Activated CD4-positive, alpha-beta memory T cell treated with anti-CD3 and anti-CD28 coated beads, Interleukin-2, amount 10 ng/mL, durations not matched to agents 7 days and 5 days (primary cell): ENCODE data around the gene TAX1BP1. TPM values are rescaled to one million over a fixed set of nuclear protein-coding genes. Genes with fewer than 3 reads are reported as not detected.

Source experiments
- CTCF ChIA-PET: fragments of 350-600 bp; sonication (Branson Sonifier 250); formaldehyde crosslinking; loops from one replicate; lab custom pipeline; 2021; ENCODE audit warnings: antibody characterized with exemption, inconsistent platforms; lab: Charles Lee
- POLR2A ChIA-PET: fragments of 350-600 bp; sonication (Branson Sonifier 250); formaldehyde crosslinking; loops from one replicate; lab custom pipeline; 2021; ENCODE audit warnings: antibody characterized with exemption; lab: Charles Lee
- DNase-seq: peaks from one replicate; pipeline ENCODE4 v3.0.0-alpha.2; 2020
- H3K27ac Mint-ChIP-seq: one replicate; pipeline ENCODE4 v1.8.0; 2021; ENCODE audit warnings: mild to moderate bottlenecking, mixed read lengths
- H3K27me3 Mint-ChIP-seq: one replicate; pipeline ENCODE4 v1.8.0; 2021; ENCODE audit warnings: mixed read lengths
- H3K36me3 Mint-ChIP-seq: one replicate; pipeline ENCODE4 v1.8.0; 2021; ENCODE audit warnings: low read depth, mixed read lengths
- H3K4me1 Mint-ChIP-seq: one replicate; pipeline ENCODE4 v1.8.0; 2021; ENCODE audit warnings: mixed read lengths
- H3K4me3 Mint-ChIP-seq: one replicate; pipeline ENCODE4 v1.8.0; 2021; ENCODE audit warnings: mild to moderate bottlenecking, mixed read lengths
- H3K9me3 Mint-ChIP-seq: one replicate; pipeline ENCODE4 v1.8.0; 2021; ENCODE audit warnings: mixed read lengths
- total RNA-seq, 2 experiments: library from RNA; stranded (reverse); gene quantifications; one replicate each; pipeline ENCODE4 v1.2.3, GENCODE V29; 2021

Gene TAX1BP1
- total RNA-seq: 10 to 100 TPM; 76.5 to 80.0 TPM

DNA sequence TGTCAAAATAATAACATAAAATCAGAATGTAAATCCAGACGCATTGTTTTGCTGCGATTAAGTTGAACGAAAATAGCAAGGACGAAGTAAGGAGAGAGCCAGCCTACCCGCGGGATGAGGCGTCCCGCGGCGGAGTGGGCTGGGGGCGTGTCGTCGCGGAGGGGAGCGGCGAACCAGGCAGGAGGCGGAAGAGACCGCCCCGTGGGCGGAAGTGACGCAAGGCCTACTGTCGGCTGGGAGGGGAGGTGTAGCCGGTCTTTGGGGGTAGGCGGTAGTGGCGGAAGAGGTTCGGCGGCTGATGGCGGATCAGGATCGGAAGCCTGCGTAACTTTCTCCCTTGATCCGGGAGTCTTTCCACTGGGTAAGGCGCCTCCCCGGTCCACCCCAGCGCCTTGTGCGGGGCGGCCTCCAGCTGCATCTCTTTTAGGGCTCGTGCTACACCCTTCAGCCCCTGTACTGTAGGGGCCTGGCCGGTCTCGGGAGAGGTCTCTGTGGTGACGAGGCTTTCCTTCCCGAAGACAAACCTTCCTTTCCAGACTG lies at the start of gene TAX1BP1:
Gene TAX1BP1, plus strand, starts transcription at position 254 of the 540 bp plus-strand sequence. CDS start 8,363 bp downstream, outside the sequence.
- Mint-ChIP-seq H3K27me3 (no peaks in the 10 kb centered on the region), H3K4me3 (peak within 1 kb of the TSS; percentile 97), H3K36me3 (peaks cover 10% of the 10 kb centered on the region), H3K9me3 (no peaks in the 10 kb centered on the region), H3K27ac (peak within 1 kb of the TSS; percentile 99), H3K4me1 (peaks cover 39% of the 10 kb centered on the region)
- DNase-seq: peak; percentile 94
- CTCF ChIA-PET: interaction anchor here (1.0 to 1.5 kb wide), 3 partner anchors 35 to 316 kb away, joined by 3 to 5 read pairs (median 4); no protein-coding TSS in a partner anchor
- POLR2A ChIA-PET: interaction anchor here (0.9 to 3.7 kb wide), 9 partner anchors 9 to 412 kb away, joined by 3 to 54 read pairs (median 4); partner anchors contain the start of gene HIBADH

DNA sequence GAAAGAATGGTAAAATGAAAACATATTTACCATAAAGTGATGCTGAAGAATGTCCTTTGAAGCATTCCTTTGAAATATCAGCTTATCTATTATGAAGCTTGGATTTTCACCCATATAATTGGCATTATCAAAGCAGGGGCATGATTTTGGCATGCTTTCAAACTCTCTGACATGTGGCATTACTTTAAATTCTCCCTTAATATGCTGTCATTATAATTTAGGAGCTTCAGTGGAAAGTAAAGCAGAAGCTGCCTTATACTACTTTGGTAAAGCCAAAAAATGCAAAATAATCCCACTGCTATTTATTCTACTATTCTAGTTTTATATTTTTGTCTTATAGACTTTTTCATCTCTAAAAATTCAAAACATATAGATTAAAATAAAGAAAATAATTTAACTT lies 49.3 kb upstream of the TAX1BP1 start:
- Mint-ChIP-seq H3K4me1 (no peaks in the 10 kb centered on the region), H3K9me3 (no peaks in the 10 kb centered on the region), H3K4me3 (no peak overlapping the region), H3K36me3 (no peaks in the 10 kb centered on the region), H3K27me3 (peaks cover 13% of the 10 kb centered on the region), H3K27ac (no peak overlapping the region)
- CTCF ChIA-PET: interaction anchor here (0.6 to 1.5 kb wide), 3 partner anchors 84 to 200 kb away, joined by 3 to 4 read pairs (median 3); no protein-coding TSS in a partner anchor
- POLR2A ChIA-PET: no interaction called here
- no peak for DNase-seq

DNA sequence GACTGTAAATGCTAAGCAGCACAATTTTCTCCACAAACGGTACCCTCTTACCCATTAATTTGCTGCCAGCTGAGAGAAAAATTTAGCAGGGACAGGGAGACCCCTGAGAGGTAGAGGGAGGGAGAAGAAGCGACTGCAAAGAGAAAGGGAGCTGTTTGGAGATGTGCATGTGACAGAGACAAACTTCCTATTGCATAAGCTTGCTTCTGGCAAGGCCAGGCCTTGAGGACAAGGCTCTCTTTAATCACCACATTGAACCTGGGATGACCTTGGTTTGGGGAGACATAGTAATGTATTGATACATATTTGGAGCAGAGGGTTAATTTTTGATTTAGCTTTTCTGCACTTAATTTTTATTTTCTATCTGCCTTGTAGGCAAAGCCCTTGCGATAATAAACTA lies 46.2 kb upstream of the TAX1BP1 start:
- Mint-ChIP-seq H3K9me3 (no peaks in the 10 kb centered on the region), H3K4me1 (peaks cover 5% of the 10 kb centered on the region), H3K4me3 (no peak overlapping the region), H3K27ac (no peak overlapping the region), H3K27me3 (peaks cover 6% of the 10 kb centered on the region), H3K36me3 (no peaks in the 10 kb centered on the region)
- DNase-seq: no peak
- CTCF ChIA-PET: no interaction called here
- POLR2A ChIA-PET: interaction anchor here (0.6 kb wide), 1 partner anchor 103 kb away, joined by 3 read pairs; no protein-coding TSS in a partner anchor

DNA sequence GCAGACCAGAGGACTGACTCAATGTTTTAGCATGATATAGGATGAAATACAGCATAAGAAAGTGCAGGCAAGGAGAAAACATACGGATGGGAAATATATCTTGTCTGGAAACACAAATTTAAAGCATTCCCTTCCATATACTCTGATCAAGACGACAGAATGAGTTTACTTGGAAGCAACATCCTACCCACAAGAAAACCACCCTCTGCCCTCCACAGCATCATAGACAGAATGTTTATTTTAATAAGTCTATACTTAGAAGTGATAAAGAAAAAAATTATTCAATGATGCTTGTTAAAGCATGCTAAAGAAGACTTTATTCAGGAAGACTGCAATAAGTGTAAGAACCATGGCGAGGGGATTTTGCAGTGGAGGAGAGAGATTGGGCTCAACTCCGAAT lies 44.9 kb upstream of the TAX1BP1 start:
- Mint-ChIP-seq H3K9me3 (no peaks in the 10 kb centered on the region), H3K4me1 (peaks cover 5% of the 10 kb centered on the region), H3K4me3 (no peak overlapping the region), H3K27ac (no peak overlapping the region), H3K36me3 (no peaks in the 10 kb centered on the region), H3K27me3 (peaks cover 2% of the 10 kb centered on the region)
- CTCF ChIA-PET: no interaction called here
- DNase-seq: no peak
- POLR2A ChIA-PET: no interaction called here

DNA sequence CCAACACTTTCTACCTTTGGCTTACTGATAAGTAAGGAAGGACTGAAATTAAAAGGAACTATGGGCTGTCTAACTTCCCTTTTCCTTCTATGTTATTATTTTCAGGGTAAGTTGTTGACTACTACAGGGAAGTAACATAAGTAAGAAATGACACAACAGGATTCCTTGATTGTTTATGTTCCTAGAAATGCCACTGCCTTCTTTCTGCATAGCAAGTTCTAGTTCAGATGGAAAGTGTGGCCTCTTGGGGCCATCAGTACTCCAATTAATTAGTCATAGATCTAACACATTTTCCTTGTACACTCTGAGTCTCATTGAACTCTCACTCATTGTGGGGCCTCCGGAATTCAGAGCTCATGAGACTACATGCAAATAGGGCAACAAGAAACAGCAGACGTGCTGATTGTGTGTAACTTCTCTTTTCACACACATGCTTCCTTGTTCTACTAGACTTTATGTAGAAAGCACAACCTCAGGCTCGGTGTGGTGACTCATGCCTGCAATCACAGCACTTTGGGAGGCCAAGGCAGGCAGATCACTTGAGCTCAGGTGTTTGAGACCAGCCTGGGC lies 42.0 kb upstream of the TAX1BP1 start:
- CTCF ChIA-PET: interaction anchor here (0.5 to 1.4 kb wide), 2 partner anchors 10 to 913 kb away, joined by 3 read pairs; no protein-coding TSS in a partner anchor
- H3K4me1 Mint-ChIP-seq: peaks cover 5% of the 10 kb centered on the region
- no peaks in the 10 kb centered on the region for H3K36me3 Mint-ChIP-seq
- H3K4me3 Mint-ChIP-seq: no peak overlapping the region
- no peaks in the 10 kb centered on the region for H3K9me3 Mint-ChIP-seq
- POLR2A ChIA-PET: no interaction called here
- peaks cover 3% of the 10 kb centered on the region for H3K27me3 Mint-ChIP-seq
- H3K27ac Mint-ChIP-seq: no peak overlapping the region
- peak; percentile 26 for DNase-seq

DNA sequence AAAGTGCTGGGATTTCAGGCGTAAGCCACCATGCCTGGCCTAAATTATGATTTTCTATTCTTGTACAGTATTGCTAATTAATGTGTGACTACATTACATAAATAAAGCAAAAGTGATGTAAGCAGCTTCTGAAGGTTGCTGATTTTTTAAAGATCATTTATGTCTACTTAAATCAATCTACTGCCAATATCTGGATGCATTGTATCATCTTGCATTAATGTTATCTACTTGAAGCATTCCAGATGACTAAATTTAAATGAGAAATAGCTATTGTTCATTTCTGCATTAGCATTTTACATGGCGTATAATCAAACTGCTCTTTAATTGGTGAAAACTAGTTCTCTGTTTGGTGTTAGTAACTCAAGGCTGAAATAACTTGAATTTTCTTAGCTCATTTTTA lies 40.2 kb upstream of the TAX1BP1 start:
- CTCF ChIA-PET: no interaction called here
- Mint-ChIP-seq H3K27ac (no peak overlapping the region), H3K9me3 (no peaks in the 10 kb centered on the region), H3K27me3 (peaks cover 4% of the 10 kb centered on the region), H3K4me3 (no peak overlapping the region), H3K36me3 (no peaks in the 10 kb centered on the region), H3K4me1 (peaks cover 5% of the 10 kb centered on the region)
- no peak for DNase-seq
- POLR2A ChIA-PET: no interaction called here

DNA sequence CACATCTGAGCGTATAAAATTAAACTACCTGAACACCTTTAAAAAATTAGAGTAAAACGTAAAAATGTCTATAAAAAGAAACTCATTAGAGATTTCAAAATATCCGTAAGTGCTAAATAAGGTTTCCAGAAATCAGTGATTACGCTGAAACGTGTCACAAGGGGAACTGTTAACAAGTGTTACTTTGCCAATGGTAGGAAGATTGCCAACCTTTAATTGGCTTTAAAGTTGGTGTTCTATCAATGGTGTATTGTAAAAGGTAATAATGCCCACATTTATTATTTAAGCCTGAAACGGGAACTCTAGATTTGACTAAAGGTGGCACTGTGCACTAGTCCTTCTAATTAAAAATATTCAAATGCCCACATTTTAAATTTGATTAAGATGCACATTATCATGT lies 39.5 kb upstream of the TAX1BP1 start:
- Mint-ChIP-seq H3K4me1 (peaks cover 5% of the 10 kb centered on the region), H3K9me3 (no peaks in the 10 kb centered on the region), H3K36me3 (no peaks in the 10 kb centered on the region), H3K27me3 (peaks cover 10% of the 10 kb centered on the region), H3K27ac (no peak overlapping the region), H3K4me3 (no peak overlapping the region)
- no peak for DNase-seq
- ChIA-PET CTCF (no interaction called here), POLR2A (no interaction called here)

DNA sequence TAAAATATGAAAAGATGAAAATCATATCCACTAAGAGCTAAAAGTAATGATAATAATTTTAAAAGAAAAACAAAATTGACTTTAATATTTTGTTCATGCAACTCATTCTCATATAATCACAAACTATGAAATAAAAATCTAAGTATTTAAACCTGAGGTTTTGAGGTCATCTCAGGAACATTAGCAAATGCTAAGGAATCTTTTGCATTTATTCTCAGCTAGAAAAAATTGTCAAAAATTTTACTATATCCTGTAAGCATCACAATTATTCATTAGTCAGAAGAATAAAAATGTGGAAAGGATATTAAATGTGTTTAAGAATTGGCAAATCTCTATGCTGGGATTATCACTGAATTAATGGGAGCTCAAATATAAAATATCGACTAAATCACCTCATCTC lies 36.8 kb upstream of the TAX1BP1 start:
- H3K9me3 Mint-ChIP-seq: no peaks in the 10 kb centered on the region
- no peak overlapping the region for H3K4me3 Mint-ChIP-seq
- H3K27me3 Mint-ChIP-seq: peaks cover 10% of the 10 kb centered on the region
- H3K27ac Mint-ChIP-seq: no peak overlapping the region
- peaks cover under 1% of the 10 kb centered on the region for H3K4me1 Mint-ChIP-seq
- CTCF ChIA-PET: interaction anchor here (0.9 kb wide), 1 partner anchor 16 kb away, joined by 3 read pairs; no protein-coding TSS in a partner anchor
- DNase-seq: no peak
- no peaks in the 10 kb centered on the region for H3K36me3 Mint-ChIP-seq
- POLR2A ChIA-PET: no interaction called here

DNA sequence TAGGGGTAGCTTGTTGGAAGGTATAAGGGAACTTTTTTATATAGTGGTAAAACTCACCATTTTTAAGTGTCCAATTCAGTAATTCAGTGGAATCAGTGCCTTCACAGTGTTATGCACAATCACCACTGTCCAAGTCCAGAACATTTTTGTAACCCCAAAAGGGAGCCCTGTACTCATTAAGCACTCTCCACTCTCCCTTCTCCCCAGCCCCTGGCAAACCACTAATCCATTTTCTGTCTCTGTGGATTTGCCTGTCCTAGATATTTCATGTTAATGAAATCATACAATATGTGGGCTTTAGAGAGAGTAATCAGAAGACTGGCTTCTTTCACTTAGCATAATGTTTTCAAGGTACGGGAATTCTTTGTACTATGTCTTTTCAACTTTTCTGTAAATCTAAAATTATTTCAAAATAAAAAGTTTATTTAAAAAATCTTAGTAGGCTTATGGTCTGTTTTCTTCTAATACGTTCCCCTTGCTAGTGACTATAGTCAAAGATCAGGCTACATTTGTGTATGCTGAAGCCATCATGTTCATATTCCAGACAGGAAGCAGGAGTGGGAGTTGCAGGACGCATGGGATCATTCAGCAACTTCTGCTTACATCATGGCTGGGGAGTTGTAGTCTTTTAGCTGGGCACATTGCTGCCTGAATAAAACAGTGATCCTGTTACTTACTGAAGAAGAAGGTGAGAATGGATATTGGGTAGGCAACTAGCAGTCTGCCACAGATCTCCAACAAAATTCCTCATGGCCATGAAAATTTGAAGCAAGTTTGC lies 35.4 kb upstream of the TAX1BP1 start:
- ChIA-PET CTCF (interaction anchor here (0.7 kb wide), 1 partner anchor 417 kb away, joined by 3 read pairs; no protein-coding TSS in a partner anchor), POLR2A (no interaction called here)
- Mint-ChIP-seq H3K27ac (no peak overlapping the region), H3K9me3 (no peaks in the 10 kb centered on the region), H3K4me1 (peaks cover 8% of the 10 kb centered on the region), H3K36me3 (no peaks in the 10 kb centered on the region), H3K4me3 (no peak overlapping the region), H3K27me3 (peaks cover 10% of the 10 kb centered on the region)
- DNase-seq: no peak

DNA sequence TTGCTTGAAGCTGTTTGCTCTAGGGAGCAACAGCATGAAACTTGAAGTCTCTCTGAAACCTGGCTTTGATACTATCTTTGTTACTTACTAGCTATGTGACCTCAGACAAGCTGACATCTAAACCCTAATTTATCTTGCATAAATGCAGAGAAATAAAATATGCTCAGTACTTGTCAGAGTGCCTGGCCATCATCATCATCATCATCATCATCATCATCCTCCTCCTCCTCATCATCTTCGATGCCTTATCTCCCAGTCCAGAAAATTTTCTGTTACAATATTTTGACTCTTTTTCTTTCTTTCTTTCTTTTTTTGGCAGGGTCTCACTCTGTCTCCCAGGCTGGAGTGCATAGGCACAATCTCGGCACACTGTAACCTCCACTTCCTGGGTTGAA lies 34.8 kb upstream of the TAX1BP1 start:
- Mint-ChIP-seq H3K4me3 (no peak overlapping the region), H3K4me1 (peaks cover 12% of the 10 kb centered on the region), H3K27ac (no peak overlapping the region), H3K9me3 (no peaks in the 10 kb centered on the region), H3K27me3 (peaks cover 10% of the 10 kb centered on the region), H3K36me3 (no peaks in the 10 kb centered on the region)
- ChIA-PET CTCF (no interaction called here), POLR2A (no interaction called here)
- no peak for DNase-seq

DNA sequence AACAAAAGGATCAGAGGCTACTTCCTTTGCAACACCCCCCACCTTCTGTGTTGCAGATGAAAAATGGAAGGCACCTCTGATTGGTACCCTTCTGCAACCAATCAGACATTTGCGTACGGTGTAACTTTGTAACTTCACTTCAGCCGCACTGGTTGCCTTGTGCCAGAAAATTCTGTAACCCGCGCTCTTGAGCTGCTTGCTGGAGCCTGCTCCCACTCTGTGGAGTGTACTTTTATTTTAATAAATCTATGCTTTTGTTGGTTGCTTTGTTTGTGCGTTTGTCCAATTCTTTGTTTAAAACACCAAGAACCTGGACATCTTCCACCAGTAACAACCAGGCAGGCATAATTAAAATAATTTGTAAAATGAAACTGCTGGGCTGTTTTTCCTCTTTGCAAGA lies 31.5 kb upstream of the TAX1BP1 start:
- Mint-ChIP-seq H3K36me3 (no peaks in the 10 kb centered on the region), H3K27ac (no peak overlapping the region), H3K27me3 (peaks cover 7% of the 10 kb centered on the region), H3K9me3 (no peaks in the 10 kb centered on the region), H3K4me1 (peaks cover 12% of the 10 kb centered on the region), H3K4me3 (no peak overlapping the region)
- CTCF ChIA-PET: interaction anchor here (0.6 kb wide), 1 partner anchor 389 kb away, joined by 3 read pairs; no protein-coding TSS in a partner anchor
- no peak for DNase-seq
- POLR2A ChIA-PET: no interaction called here

DNA sequence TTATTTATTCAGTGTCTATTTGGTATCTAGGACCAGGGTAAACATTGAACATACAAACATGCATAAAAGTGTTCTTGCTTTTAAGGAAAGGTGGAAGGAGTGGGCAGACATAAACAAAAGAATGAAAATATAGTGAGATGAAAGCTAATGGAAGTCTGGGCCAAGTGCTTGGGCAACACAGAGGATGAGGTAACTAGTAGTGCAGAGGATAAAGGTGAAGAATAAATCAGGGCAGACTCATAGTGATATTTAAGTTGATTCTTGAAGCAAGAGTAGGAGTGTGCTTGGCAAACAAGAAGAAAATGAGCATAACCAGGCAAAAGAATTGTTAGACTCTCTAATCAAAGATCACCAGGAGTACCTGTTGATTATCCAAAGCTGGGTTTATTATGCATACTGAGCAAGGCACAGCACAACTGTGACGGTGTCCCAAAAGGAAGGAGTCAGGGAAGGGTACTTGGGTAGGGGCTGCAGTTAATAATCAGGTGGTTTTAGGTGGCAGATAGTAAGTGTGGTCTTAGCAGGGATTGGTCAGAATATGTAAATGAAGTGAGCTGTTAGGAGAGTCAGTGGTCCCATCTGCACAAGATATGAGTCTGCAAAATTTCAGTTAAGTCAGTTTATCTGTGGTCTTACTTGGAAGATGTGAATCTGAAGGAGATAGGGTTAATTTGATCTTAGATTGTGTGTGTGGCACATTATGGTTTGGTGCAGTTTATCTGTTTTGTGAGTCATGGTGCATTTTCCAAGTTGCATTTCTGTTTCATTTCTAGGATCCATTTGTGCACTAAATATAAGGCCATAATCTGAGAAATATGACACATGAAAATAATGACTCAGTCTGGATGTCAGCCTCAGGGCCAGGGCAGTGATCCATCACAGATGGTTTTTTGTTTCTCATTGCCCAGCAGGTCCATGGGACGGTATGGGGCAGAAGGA lies 30.6 kb upstream of the TAX1BP1 start:
- DNase-seq: no peak
- ChIA-PET POLR2A (interaction anchor here (1.0 kb wide), 1 partner anchor 31 kb away, joined by 3 read pairs; no protein-coding TSS in a partner anchor), CTCF (interaction anchor here (0.6 kb wide), 1 partner anchor 388 kb away, joined by 3 read pairs; no protein-coding TSS in a partner anchor)
- Mint-ChIP-seq H3K27me3 (peaks cover 7% of the 10 kb centered on the region), H3K9me3 (no peaks in the 10 kb centered on the region), H3K4me3 (no peak overlapping the region), H3K4me1 (peaks cover 12% of the 10 kb centered on the region), H3K36me3 (no peaks in the 10 kb centered on the region), H3K27ac (no peak overlapping the region)
